HUES48 (cell line): ENCODE measurements around the gene SRC.

ENCODE experiments used
- H3K27ac ChIP-seq: one replicate; pipeline ENCODE4 v1.7.0; 2013; ENCODE audit warnings: low read depth, low read length, inconsistent platforms
- H3K27me3 ChIP-seq: 2 replicates; pipeline ENCODE4 v1.6.1; 2013; ENCODE audit warnings: mild to moderate bottlenecking, low read length; ENCODE audit not compliant: control insufficient read depth, insufficient read depth
- H3K36me3 ChIP-seq: 2 replicates; pipeline ENCODE4 v1.6.1; 2013; ENCODE audit warnings: low read length; ENCODE audit not compliant: control insufficient read depth, insufficient read depth
- H3K4me1 ChIP-seq: 2 replicates; pipeline ENCODE4 v1.6.1; 2013; ENCODE audit warnings: mild to moderate bottlenecking, low read length; ENCODE audit not compliant: control insufficient read depth, insufficient read depth
- H3K4me3 ChIP-seq: 2 replicates; pipeline ENCODE4 v1.5.1; 2013; ENCODE audit warnings: mild to moderate bottlenecking, low read depth, low read length
- H3K9ac ChIP-seq: 2 replicates; pipeline ENCODE4 v1.6.1; 2013; ENCODE audit warnings: mild to moderate bottlenecking, low read depth, low read length, moderate library complexity
- H3K9me3 ChIP-seq: 2 replicates; pipeline ENCODE4 v1.6.1; 2013; ENCODE audit warnings: low read length; ENCODE audit not compliant: control insufficient read depth, insufficient read depth

Gene SRC

GRCh38 chr20:37411408-37412219 lies 65.7 kb downstream of the SRC start:
- no peak overlapping the region for H3K9ac ChIP-seq

GRCh38 chr20:37413023-37413334 lies 67.0 kb downstream of the SRC start:
- Histone ChIP-seq H3K27ac (no peak overlapping the region), H3K27me3 (peaks cover 22% of the 10 kb centered on the region), H3K4me3 (no peak overlapping the region), H3K36me3 (no peaks in the 10 kb centered on the region), H3K4me1 (peaks cover 28% of the 10 kb centered on the region), H3K9ac (no peak overlapping the region), H3K9me3 (no peaks in the 10 kb centered on the region)

More at GRCh38 chr20:37411408-37412219, 65.7 kb downstream of the SRC start:
- no peaks in the 10 kb centered on the region for H3K36me3 ChIP-seq
- no peaks in the 10 kb centered on the region for H3K9me3 ChIP-seq
- H3K27me3 ChIP-seq, result peaks cover 22% of the 10 kb centered on the region
- peaks cover 28% of the 10 kb centered on the region for H3K4me1 ChIP-seq
- no peak overlapping the region for H3K27ac ChIP-seq
- H3K4me3 ChIP-seq, result no peak overlapping the region; the same call in 1 of the 2 replicates

GRCh38 chr20:37413379-37413778 lies 67.4 kb downstream of the SRC start:
- Histone ChIP-seq H3K4me1 (peaks cover 28% of the 10 kb centered on the region), H3K9ac (no peak overlapping the region), H3K4me3 (no peak overlapping the region), H3K27me3 (peaks cover 23% of the 10 kb centered on the region), H3K27ac (no peak overlapping the region), H3K9me3 (no peaks in the 10 kb centered on the region), H3K36me3 (no peaks in the 10 kb centered on the region)

- Histone ChIP-seq H3K36me3 (no peaks in the 10 kb centered on the region), H3K4me1 (peaks cover 28% of the 10 kb centered on the region), H3K4me3 (peak overlapping the region; percentile 32; the same call in 1 of the 2 replicates), H3K27ac (no peak overlapping the region), H3K9me3 (no peaks in the 10 kb centered on the region), H3K9ac (no peak overlapping the region), H3K27me3 (peaks cover 28% of the 10 kb centered on the region)
Observed at GRCh38 chr20:37414224-37415035, 68.5 kb downstream of the SRC start.

DNA sequence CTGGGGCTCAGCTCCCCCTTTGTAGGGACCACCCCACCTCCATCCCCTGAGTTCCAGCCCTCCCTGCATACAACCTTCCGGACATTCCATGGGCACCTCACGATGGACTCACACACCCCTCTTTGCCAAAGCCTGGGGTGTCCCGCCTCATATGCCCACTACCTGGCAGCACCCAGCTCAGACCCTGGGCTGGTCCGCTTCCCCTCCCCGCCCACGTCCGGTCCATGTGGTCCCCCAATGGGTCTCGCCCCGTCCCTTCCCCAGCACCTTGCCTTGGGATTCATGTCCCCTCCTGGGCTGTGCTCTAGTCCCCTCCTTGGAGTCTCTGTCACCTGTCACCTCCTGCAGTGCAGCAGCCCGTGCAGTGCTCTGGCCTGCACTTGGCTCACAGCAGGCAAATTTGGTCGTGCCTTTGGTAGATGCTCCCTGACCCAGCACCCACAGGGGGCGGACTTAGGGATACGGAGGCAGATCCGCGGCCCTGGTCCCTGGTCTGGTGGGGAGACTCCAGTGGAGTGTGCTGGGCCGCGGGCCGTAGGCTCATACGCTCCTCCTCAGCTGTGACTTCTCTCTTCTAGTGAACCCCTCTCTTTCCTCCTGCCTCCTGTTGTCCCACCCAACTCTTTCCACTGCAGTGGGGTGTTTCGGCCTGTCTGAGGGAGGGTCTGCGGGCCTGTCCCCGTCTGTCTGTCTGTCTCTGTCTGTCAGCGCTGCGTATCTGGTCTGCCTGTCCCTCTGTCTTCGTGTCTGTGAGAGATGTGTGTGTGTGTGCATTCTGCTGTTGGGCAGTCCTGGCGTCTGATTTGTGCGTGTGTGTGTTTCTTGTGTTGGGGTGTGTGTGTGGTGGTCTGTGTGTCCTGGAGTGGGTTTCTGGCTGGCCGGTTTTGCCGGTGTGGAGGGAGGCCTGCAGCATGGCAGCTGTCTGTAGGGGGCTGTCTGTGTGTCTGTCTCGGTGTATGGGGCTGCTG lies 69.5 kb downstream of the SRC start:
- Histone ChIP-seq H3K9me3 (no peaks in the 10 kb centered on the region), H3K27me3 (peaks cover 28% of the 10 kb centered on the region), H3K9ac (no peak overlapping the region), H3K4me1 (peaks cover 28% of the 10 kb centered on the region), H3K4me3 (no peak overlapping the region), H3K36me3 (no peaks in the 10 kb centered on the region), H3K27ac (no peak overlapping the region)

- H3K27me3 ChIP-seq, result peaks cover 28% of the 10 kb centered on the region
- no peak overlapping the region for H3K4me3 ChIP-seq
- H3K9ac ChIP-seq, result no peak overlapping the region
- no peaks in the 10 kb centered on the region for H3K9me3 ChIP-seq
- H3K27ac ChIP-seq, result no peak overlapping the region
- no peaks in the 10 kb centered on the region for H3K36me3 ChIP-seq
- H3K4me1 ChIP-seq, result peaks cover 28% of the 10 kb centered on the region
Observed at GRCh38 chr20:37416100-37416847, 70.3 kb downstream of the SRC start.

- Histone ChIP-seq H3K36me3 (no peaks in the 10 kb centered on the region), H3K4me1 (peaks cover 25% of the 10 kb centered on the region), H3K27me3 (peaks cover 28% of the 10 kb centered on the region), H3K9ac (no peak overlapping the region), H3K27ac (no peak overlapping the region), H3K9me3 (no peaks in the 10 kb centered on the region), H3K4me3 (no peak overlapping the region)
Observed at GRCh38 chr20:37416848-37417616, 71.1 kb downstream of the SRC start.

GRCh38 chr20:37417617-37418467 lies 71.9 kb downstream of the SRC start:
- Histone ChIP-seq H3K9me3 (no peaks in the 10 kb centered on the region), H3K27ac (no peak overlapping the region), H3K4me3 (no peak overlapping the region), H3K9ac (no peak overlapping the region), H3K36me3 (no peaks in the 10 kb centered on the region), H3K27me3 (peaks cover 27% of the 10 kb centered on the region), H3K4me1 (peaks cover 17% of the 10 kb centered on the region)

- H3K4me1 ChIP-seq, result peaks cover 10% of the 10 kb centered on the region
- H3K27ac ChIP-seq, result no peak overlapping the region
- no peaks in the 10 kb centered on the region for H3K36me3 ChIP-seq
- no peak overlapping the region for H3K4me3 ChIP-seq
- no peaks in the 10 kb centered on the region for H3K9me3 ChIP-seq
- no peak overlapping the region for H3K9ac ChIP-seq
- peaks cover 21% of the 10 kb centered on the region for H3K27me3 ChIP-seq
Observed at GRCh38 chr20:37418591-37419109, 72.7 kb downstream of the SRC start.
